Measurements from ENCODE around the gene KDM5A. TPM values are rescaled to one million over a fixed set of nuclear protein-coding genes. Genes with fewer than 3 reads are reported as not detected.

Gene KDM5A
- total and polyA plus RNA-seq, 12 donors, result 5.5 to 104 (median 58.3) TPM

GRCh38 chr12:295132-295531 lies 94.0 kb downstream of the KDM5A start:
- no peak overlapping the region for H3K4me3 ChIP-seq
- 90 to 97% (median 94%) methylated on average over 1 of the region's 1 CpG for WGBS, 4 donors
- DNase-seq, result no peak
- no peak overlapping the region for H3K27ac ChIP-seq
- H3K27me3 ChIP-seq, result no peaks in the 10 kb centered on the region
- TF ChIP-seq CTCF (IDR thresholded peaks at IDR 0.05), result no peak
- no peak for TF ChIP-seq POLR2A (IDR thresholded peaks at IDR 0.05)
- no peaks in the 10 kb centered on the region for H3K4me1 ChIP-seq (replicated peaks in 1 of 2)
- intact Hi-C loops (cut with DNase I), result no loop called here
- H3K36me3 ChIP-seq (replicated peaks in 1 of 2), result peaks cover 0 to 69% of the 10 kb centered on the region in 2 donors
- H3K9me3 ChIP-seq (replicated peaks in 1 of 3), result no peaks in the 10 kb centered on the region

- H3K27me3 ChIP-seq, result no peaks in the 10 kb centered on the region
- H3K4me1 ChIP-seq (replicated peaks in 1 of 2), result peaks cover 6 to 9% of the 10 kb centered on the region in 2 donors
- no peak for DNase-seq
- TF ChIP-seq POLR2A (IDR thresholded peaks at IDR 0.05), result no peak
- no peak for TF ChIP-seq CTCF (IDR thresholded peaks at IDR 0.05)
- intact Hi-C loops (cut with DNase I), result no loop called here
- H3K36me3 ChIP-seq (replicated peaks in 1 of 2), result peaks cover 0 to 62% of the 10 kb centered on the region in 2 donors
- no peak overlapping the region for H3K4me3 ChIP-seq
- H3K27ac ChIP-seq, result no peak overlapping the region
- 78 to 87% (median 86%) methylated on average over 5 of the region's 5 CpGs for WGBS, 4 donors
- no peaks in the 10 kb centered on the region for H3K9me3 ChIP-seq (replicated peaks in 1 of 3)
These were observed 95.9 kb downstream of the KDM5A start for GRCh38 chr12:293199-293598.

GRCh38 chr12:292186-292585 lies 96.9 kb downstream of the KDM5A start:
- H3K9me3 ChIP-seq (replicated peaks in 1 of 3), result no peaks in the 10 kb centered on the region
- peaks cover 6 to 9% of the 10 kb centered on the region in 2 donors for H3K4me1 ChIP-seq (replicated peaks in 1 of 2)
- no peak for TF ChIP-seq POLR2A (IDR thresholded peaks at IDR 0.05)
- no peak for TF ChIP-seq CTCF (IDR thresholded peaks at IDR 0.05)
- no peak overlapping the region for H3K4me3 ChIP-seq
- peaks cover 0 to 53% of the 10 kb centered on the region in 2 donors for H3K36me3 ChIP-seq (replicated peaks in 1 of 2)
- no peaks in the 10 kb centered on the region for H3K27me3 ChIP-seq
- DNase-seq, result no peak
- H3K27ac ChIP-seq, result no peak overlapping the region
- 81 to 93% (median 87%) methylated on average over 1 of the region's 1 CpG for WGBS, 4 donors
- intact Hi-C loops (cut with DNase I), result no loop called here

- TF ChIP-seq CTCF (IDR thresholded peaks at IDR 0.05) (no peak), POLR2A (IDR thresholded peaks at IDR 0.05) (no peak)
- Histone ChIP-seq H3K4me3 (no peak overlapping the region), H3K27ac (no peak overlapping the region), H3K4me1 (replicated peaks in 1 of 2) (peaks cover 6 to 9% of the 10 kb centered on the region in 2 donors), H3K9me3 (replicated peaks in 1 of 3) (no peaks in the 10 kb centered on the region), H3K27me3 (no peaks in the 10 kb centered on the region), H3K36me3 (replicated peaks in 1 of 2) (peaks cover 0 to 43% of the 10 kb centered on the region in 2 donors)
- no peak for DNase-seq
- intact Hi-C loops (cut with DNase I), result no loop called here
- 78 to 91% (median 88%) methylated on average over 1 of the region's 1 CpG for WGBS, 4 donors
These were observed 97.9 kb downstream of the KDM5A start for GRCh38 chr12:291153-291723.

All from adrenal gland (tissue), 12 donors.